ENCODE measurements around the gene ARAP3. TPM values are rescaled to one million over a fixed set of nuclear protein-coding genes. Genes with fewer than 3 reads are reported as not detected.

Gene ARAP3
- total and polyA plus RNA-seq, 9 of the 15 experiments (the other 6 are each of a cell fraction or from before 2014, with no cell fraction given), result 0.83 to 25.7 (median 6.4) TPM

DNA sequence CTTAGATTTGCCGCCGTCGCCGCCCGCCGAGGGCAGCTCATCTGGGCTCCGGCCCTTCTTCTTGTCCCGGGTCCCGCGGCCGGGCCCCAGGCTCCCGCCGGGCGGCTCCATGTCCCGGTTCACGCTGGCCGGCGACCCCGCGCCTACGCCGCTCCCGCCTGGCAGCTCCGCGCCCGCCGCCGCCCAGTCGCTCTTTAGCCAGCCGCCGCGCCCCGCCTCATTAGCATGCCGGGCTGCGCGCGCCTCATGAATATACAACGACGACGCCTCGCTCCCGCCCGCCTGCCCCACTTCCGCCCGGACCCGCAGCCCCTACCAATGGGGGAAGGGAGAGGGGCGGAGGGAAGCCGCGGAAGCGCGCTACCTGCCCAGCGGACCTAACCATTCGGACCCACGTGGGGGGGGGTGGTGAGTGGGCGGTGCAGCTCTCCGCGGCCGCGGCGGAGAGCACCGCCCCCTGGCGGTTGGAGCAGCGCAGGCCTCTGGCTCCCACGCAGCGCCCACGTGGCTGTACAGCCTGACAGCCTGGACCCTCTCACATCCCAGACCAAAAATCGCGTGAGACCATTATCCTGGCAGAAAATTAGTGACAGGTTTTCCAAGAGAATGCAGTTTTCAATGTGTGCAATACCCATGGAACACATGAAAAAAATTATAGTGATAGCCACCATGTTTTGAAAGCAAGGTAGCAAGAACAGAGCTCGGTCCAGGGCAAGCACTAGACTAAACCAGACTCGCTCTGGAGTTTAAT lies 63.1 kb downstream of the ARAP3 start, which contains the start of gene DIAPH1 (continued):
- TF ChIP-seq ZBTB8A (IDR thresholded peaks at IDR 0.05; ENCODE audit: partially characterized antibody) (no peak), HEY1 (CRISPR knock-in tag; IDR thresholded peaks at IDR 0.05; ENCODE audit: borderline replicate concordance) (no peak), PURB (CRISPR knock-in tag; IDR thresholded peaks at IDR 0.05; ENCODE audit: low read depth) (no peak), ZNF507 (tag; conservative IDR thresholded peaks at IDR 0.05) (no peak), ZC3H8 (IDR thresholded peaks at IDR 0.05) (no peak), ZNF184 (CRISPR knock-in tag; IDR thresholded peaks at IDR 0.05) (no peak), KLF1 (tag; IDR thresholded peaks at IDR 0.05) (peak; percentile 85), GATAD2B (IDR thresholded peaks at IDR 0.05; ENCODE audit: borderline replicate concordance) (peak; percentile 92), NEUROD1 (IDR thresholded peaks at IDR 0.05; ENCODE audit: borderline replicate concordance, low read depth, low read length, partially characterized antibody) (peak; percentile 87), ETV1 (tag; conservative IDR thresholded peaks at IDR 0.05; ENCODE audit: low read depth) (peak; percentile 94)
- TF ChIP-seq, protein P1, sequence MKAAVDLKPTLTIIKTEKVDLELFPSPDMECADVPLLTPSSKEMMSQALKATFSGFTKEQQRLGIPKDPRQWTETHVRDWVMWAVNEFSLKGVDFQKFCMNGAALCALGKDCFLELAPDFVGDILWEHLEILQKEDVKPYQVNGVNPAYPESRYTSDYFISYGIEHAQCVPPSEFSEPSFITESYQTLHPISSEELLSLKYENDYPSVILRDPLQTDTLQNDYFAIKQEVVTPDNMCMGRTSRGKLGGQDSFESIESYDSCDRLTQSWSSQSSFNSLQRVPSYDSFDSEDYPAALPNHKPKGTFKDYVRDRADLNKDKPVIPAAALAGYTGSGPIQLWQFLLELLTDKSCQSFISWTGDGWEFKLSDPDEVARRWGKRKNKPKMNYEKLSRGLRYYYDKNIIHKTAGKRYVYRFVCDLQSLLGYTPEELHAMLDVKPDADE (conservative IDR thresholded peaks at IDR 0.05; ENCODE audit: control insufficient read depth, low read depth, low read length), result peak; percentile 66
- TF ChIP-seq, protein P2, sequence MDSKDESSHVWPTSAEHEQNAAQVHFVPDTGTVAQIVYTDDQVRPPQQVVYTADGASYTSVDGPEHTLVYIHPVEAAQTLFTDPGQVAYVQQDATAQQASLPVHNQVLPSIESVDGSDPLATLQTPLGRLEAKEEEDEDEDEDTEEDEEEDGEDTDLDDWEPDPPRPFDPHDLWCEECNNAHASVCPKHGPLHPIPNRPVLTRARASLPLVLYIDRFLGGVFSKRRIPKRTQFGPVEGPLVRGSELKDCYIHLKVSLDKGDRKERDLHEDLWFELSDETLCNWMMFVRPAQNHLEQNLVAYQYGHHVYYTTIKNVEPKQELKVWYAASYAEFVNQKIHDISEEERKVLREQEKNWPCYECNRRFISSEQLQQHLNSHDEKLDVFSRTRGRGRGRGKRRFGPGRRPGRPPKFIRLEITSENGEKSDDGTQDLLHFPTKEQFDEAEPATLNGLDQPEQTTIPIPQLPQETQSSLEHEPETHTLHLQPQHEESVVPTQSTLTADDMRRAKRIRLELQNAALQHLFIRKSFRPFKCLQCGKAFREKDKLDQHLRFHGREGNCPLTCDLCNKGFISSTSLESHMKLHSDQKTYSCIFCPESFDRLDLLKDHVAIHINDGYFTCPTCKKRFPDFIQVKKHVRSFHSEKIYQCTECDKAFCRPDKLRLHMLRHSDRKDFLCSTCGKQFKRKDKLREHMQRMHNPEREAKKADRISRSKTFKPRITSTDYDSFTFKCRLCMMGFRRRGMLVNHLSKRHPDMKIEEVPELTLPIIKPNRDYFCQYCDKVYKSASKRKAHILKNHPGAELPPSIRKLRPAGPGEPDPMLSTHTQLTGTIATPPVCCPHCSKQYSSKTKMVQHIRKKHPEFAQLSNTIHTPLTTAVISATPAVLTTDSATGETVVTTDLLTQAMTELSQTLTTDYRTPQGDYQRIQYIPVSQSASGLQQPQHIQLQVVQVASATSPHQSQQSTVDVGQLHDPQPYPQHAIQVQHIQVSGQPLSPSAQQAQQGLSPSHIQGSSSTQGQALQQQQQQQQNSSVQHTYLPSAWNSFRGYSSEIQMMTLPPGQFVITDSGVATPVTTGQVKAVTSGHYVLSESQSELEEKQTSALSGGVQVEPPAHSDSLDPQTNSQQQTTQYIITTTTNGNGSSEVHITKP (IDR thresholded peaks at IDR 0.05; ENCODE audit: partially characterized antibody), result peak; percentile 99
- TF ChIP-seq, protein P3, sequence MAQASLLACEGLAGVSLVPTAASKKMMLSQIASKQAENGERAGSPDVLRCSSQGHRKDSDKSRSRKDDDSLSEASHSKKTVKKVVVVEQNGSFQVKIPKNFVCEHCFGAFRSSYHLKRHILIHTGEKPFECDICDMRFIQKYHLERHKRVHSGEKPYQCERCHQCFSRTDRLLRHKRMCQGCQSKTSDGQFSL (CRISPR knock-in tag; IDR thresholded peaks at IDR 0.05), result peak; percentile 98
- TF ChIP-seq, protein P3 (tag; IDR thresholded peaks at IDR 0.05), result peak in 1 of 2 experiments; percentile 96; a peak in 2 of 4 replicates
- TF ChIP-seq, protein P4, sequence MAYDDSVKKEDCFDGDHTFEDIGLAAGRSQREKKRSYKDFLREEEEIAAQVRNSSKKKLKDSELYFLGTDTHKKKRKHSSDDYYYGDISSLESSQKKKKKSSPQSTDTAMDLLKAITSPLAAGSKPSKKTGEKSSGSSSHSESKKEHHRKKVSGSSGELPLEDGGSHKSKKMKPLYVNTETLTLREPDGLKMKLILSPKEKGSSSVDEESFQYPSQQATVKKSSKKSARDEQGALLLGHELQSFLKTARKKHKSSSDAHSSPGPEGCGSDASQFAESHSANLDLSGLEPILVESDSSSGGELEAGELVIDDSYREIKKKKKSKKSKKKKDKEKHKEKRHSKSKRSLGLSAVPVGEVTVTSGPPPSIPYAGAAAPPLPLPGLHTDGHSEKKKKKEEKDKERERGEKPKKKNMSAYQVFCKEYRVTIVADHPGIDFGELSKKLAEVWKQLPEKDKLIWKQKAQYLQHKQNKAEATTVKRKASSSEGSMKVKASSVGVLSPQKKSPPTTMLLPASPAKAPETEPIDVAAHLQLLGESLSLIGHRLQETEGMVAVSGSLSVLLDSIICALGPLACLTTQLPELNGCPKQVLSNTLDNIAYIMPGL (CRISPR knock-in tag; IDR thresholded peaks at IDR 0.05), result peak; percentile 48; the same call in 1 of the 2 replicates
- TF ChIP-seq, protein P5, sequence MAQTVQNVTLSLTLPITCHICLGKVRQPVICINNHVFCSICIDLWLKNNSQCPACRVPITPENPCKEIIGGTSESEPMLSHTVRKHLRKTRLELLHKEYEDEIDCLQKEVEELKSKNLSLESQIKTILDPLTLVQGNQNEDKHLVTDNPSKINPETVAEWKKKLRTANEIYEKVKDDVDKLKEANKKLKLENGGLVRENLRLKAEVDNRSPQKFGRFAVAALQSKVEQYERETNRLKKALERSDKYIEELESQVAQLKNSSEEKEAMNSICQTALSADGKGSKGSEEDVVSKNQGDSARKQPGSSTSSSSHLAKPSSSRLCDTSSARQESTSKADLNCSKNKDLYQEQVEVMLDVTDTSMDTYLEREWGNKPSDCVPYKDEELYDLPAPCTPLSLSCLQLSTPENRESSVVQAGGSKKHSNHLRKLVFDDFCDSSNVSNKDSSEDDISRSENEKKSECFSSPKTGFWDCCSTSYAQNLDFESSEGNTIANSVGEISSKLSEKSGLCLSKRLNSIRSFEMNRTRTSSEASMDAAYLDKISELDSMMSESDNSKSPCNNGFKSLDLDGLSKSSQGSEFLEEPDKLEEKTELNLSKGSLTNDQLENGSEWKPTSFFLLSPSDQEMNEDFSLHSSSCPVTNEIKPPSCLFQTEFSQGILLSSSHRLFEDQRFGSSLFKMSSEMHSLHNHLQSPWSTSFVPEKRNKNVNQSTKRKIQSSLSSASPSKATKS (CRISPR knock-in tag; IDR thresholded peaks at IDR 0.05), result no peak

Data from K562 (cell line).